Activated CD4-positive, alpha-beta T cell treated with anti-CD3 and anti-CD28 coated beads for 36 hours (primary cell): ENCODE results near the gene TARS2. TPM values are rescaled to one million over a fixed set of nuclear protein-coding genes. Genes with fewer than 3 reads are reported as not detected.

Experiments
- ATAC-seq: fragments of 200-7000 bp; cut with Tn5 transposase; one replicate; pipeline ENCODE4 v1.10.0; 2021; ENCODE audit warnings: mild to moderate bottlenecking, moderate library complexity
- CTCF ChIA-PET: fragments of 350-600 bp; sonication (Branson Sonifier 250); formaldehyde crosslinking; loops from one replicate; lab custom pipeline; 2021; ENCODE audit warnings: antibody characterized with exemption; lab: Charles Lee
- POLR2A ChIA-PET: fragments of 350-600 bp; sonication (Branson Sonifier 250); formaldehyde crosslinking; loops from one replicate; lab custom pipeline; 2021; ENCODE audit warnings: antibody characterized with exemption, inconsistent platforms; lab: Charles Lee
- DNase-seq: peaks from one replicate; pipeline ENCODE4 v3.0.0-alpha.2; 2020
- H3K27ac Mint-ChIP-seq: one replicate; pipeline ENCODE4 v1.8.0; 2021; ENCODE audit warnings: mixed read lengths
- H3K27me3 Mint-ChIP-seq: one replicate; pipeline ENCODE4 v1.8.0; 2021; ENCODE audit warnings: mixed read lengths
- H3K36me3 Mint-ChIP-seq: one replicate; pipeline ENCODE4 v1.8.0; 2021; ENCODE audit warnings: low read depth, mixed read lengths
- H3K4me1 Mint-ChIP-seq: one replicate; pipeline ENCODE4 v1.8.0; 2021; ENCODE audit warnings: mixed read lengths
- H3K4me3 Mint-ChIP-seq: one replicate; pipeline ENCODE4 v1.8.0; 2021; ENCODE audit warnings: mild to moderate bottlenecking, moderate library complexity, mixed read lengths
- H3K9me3 Mint-ChIP-seq: one replicate; pipeline ENCODE4 v1.8.0; 2021; ENCODE audit warnings: low read depth, mixed read lengths
- intact Hi-C, 2 experiments: fragments of 100-400 bp; cut with DNase I in 1 of 2; cut with micrococcal nuclease in 1 of 2; formaldehyde crosslinking; loops; one replicate each; pipeline versions ENCODE4 v1.14.2 to v1.15.1; 2022 to 2024; cut with DNase I, micrococcal nuclease
- microRNA-seq: library from miRNA; unstranded; fragments of <30 nt; microRNA quantifications from one replicate; pipeline ENCODE4 v1.2.0, GENCODE V29; 2021; ENCODE audit warnings: borderline replicate concordance
- total RNA-seq, 2 experiments: library from RNA; stranded (reverse); gene quantifications; one replicate each; pipeline ENCODE4 v1.2.3, GENCODE V29; 2021

Gene TARS2
- total RNA-seq, 2 experiments from 2014 or later = 43.8 to 58.6 TPM

DNA sequence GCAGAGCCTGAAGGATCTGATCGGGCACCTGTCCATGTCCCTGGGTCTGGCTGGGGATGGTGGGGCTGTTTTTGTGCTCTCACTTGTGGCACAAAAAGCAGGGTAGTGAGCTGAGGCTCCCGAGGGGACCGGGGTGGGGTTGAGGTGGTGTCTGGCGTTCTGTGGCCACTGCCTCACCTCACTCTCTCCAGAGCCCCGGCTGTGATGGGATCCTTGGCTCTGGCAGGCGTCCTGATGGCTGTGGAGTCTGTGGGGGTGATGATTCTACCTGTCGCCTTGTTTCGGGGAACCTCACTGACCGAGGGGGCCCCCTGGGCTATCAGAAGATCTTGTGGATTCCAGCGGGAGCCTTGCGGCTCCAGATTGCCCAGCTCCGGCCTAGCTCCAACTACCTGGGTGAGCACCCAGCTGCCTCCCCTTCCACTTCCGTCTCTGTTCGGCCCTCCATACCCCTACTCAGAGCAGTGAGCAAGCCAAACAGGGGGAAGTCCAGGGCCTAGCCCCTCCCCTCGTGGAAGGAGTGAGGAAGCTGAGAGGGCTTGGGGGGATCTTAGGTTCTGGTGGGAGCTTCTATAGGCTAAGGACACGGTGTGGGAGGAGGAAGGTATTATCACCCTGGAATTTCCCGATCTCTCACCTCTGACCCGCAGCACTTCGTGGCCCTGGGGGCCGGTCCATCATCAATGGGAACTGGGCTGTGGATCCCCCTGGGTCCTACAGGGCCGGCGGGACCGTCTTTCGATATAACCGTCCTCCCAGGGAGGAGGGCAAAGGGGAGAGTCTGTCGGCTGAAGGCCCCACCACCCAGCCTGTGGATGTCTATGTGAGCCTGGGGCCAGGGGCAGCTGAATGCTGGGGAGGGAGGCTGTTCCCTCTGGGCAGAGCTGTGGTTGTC lies 69.0 kb downstream of the TARS2 start:
- ATAC-seq (no peak), DNase-seq (no peak)
- POLR2A ChIA-PET = interaction anchor here (0.5 kb wide), 1 partner anchor 19 kb away, joined by 6 read pairs; no protein-coding TSS in a partner anchor
- Mint-ChIP-seq H3K4me1 (peaks cover 27% of the 10 kb centered on the region), H3K4me3 (no peak overlapping the region), H3K27me3 (peaks cover 6% of the 10 kb centered on the region), H3K27ac (no peak overlapping the region), H3K9me3 (no peaks in the 10 kb centered on the region), H3K36me3 (no peaks in the 10 kb centered on the region)
- CTCF ChIA-PET = no interaction called here
- intact Hi-C loops = no loop called here

GRCh38 chr1:150557065-150557600 lies 69.9 kb downstream of the TARS2 start:
- H3K36me3 Mint-ChIP-seq = no peaks in the 10 kb centered on the region
- intact Hi-C loops = no loop called here
- H3K4me1 Mint-ChIP-seq = peaks cover 20% of the 10 kb centered on the region
- ATAC-seq = no peak
- no peak for DNase-seq
- ChIA-PET CTCF (interaction anchor here (0.7 to 26.4 kb wide), 4 partner anchors 12 to 301 kb away, joined by 3 to 461 read pairs (median 4); partner anchors contain the start of gene ENSA), POLR2A (no interaction called here)
- no peak overlapping the region for H3K27ac Mint-ChIP-seq
- no peaks in the 10 kb centered on the region for H3K9me3 Mint-ChIP-seq
- H3K27me3 Mint-ChIP-seq = peaks cover 2% of the 10 kb centered on the region
- no peak overlapping the region for H3K4me3 Mint-ChIP-seq

Small RNAs within 50 kb of the gene (microRNA-seq; reads per million reads assigned to microRNA genes)
- gene MIR4257 (not detected), gene MIR6878 (1.1 reads per million)

Other genes starting within 250 kb of the TARS2 start
- not detected for gene CA14, start 229.6 kb upstream of the TARS2 start, total RNA-seq
- gene APH1A, start 218.4 kb upstream of the TARS2 start, total RNA-seq = 10 to 100 TPM; 62.4 to 89.3 TPM
- 1 to 10 TPM in 1 of 2 experiments, under 1 TPM in 1; 0.50 to 1.2 TPM for gene C1orf54, start 214.6 kb upstream of the TARS2 start, total RNA-seq
- gene CIART, start 204.9 kb upstream of the TARS2 start, total RNA-seq = 1 to 10 TPM; 5.9 to 6.0 TPM
- 100 to 1,000 TPM in 1 of 2 experiments, 10 to 100 TPM in 1; 86.4 to 111 TPM for gene MRPS21, start 193.6 kb upstream of the TARS2 start, total RNA-seq
- gene PRPF3, start 165.9 kb upstream of the TARS2 start, total RNA-seq = 10 to 100 TPM; 71.4 to 84.4 TPM
- gene RPRD2, start 123.3 kb upstream of the TARS2 start, total RNA-seq = 10 to 100 TPM; 24.4 to 32.2 TPM
- 1 to 10 TPM in 1 of 2 experiments, under 1 TPM in 1; 0.96 to 1.2 TPM for gene ECM1, start 20.7 kb downstream of the TARS2 start, total RNA-seq
- gene FALEC, start 28.3 kb downstream of the TARS2 start, total RNA-seq = under 1 TPM in 1 of 2 experiments, not detected in 1; 0.34 TPM
- gene ADAMTSL4, start 62.0 kb downstream of the TARS2 start, total RNA-seq = under 1 TPM; 0.28 to 0.59 TPM
- 100 to 1,000 TPM; 185 to 265 TPM for gene MCL1, start 92.2 kb downstream of the TARS2 start, total RNA-seq
- gene ENSA, start 142.2 kb downstream of the TARS2 start, total RNA-seq = 100 to 1,000 TPM; 197 to 240 TPM
- gene GOLPH3L, start 209.7 kb downstream of the TARS2 start, total RNA-seq = 10 to 100 TPM; 24.2 to 29.1 TPM
- gene HORMAD1, start 233.5 kb downstream of the TARS2 start, total RNA-seq = under 1 TPM in 1 of 2 experiments, not detected in 1; 0.25 TPM